ENCODE measurements around the gene ZDHHC9. TPM values are rescaled to one million over a fixed set of nuclear protein-coding genes. Genes with fewer than 3 reads are reported as not detected.

Gene ZDHHC9
- total RNA-seq, 1 experiment from 2014 or later: 30.5 TPM

DNA sequence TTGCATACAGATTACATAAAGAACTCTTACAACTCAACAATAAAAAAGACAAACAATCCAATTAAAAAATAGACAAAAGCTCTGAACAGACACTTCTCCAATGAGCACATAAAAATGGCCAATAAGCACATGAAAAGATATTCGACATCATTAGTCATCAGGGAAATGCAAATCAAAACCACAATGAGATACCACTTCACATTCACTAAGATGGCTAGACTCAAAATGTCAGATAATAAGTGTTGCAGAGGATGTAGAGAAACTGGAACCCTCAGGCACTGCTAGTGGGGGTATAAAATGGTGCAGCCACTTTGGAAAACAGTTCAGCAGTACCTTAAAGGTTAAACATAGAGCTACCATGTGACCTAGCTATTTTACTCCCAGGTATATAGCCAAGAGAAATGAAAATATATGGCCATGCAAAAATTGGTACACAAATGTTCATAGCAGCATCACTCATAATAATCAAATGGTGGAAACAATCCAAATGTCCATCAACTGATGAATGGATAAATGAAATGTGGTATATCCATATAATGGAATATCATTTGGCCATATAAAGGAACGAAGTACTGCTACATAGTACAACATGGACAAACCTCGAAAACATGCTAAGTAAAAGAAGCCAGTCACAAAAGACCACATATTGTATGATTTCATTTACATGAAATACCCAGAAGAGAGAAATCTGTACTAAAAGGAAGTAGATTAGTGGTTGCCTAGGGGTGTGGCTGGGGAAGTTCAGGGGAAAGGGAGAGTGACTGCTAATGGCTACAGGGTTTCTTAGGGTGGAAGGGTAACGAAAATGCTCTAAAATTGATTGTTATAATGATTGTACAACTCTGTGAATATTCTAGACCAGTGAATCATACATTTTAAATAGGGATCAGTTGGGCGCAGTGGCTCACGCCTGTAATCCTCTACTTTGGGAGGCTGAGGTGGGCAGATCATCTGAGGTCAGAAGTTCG, 34.6 kb downstream of the ZDHHC9 start:
- no peaks in the 10 kb centered on the region for H3K9me3 ChIP-seq (ENCODE audit: low read length)
- H3K4me2 ChIP-seq (ENCODE audit: low read length): no peak overlapping the region
- no peak for DNase-seq
- BruUV-seq (replicated peaks): no TSS peak
- no peak overlapping the region for H3K4me3 ChIP-seq (ENCODE audit: low read length)
- CTCF ChIA-PET: interaction anchor here (0.6 kb wide), 1 partner anchor 172 kb away, joined by 3 read pairs; no protein-coding TSS in a partner anchor
- no peaks in the 10 kb centered on the region for H3K9me2 ChIP-seq (replicated peaks; ENCODE audit: low read length)
- H3K4me1 ChIP-seq (ENCODE audit: insufficient read depth, low read length): no peaks in the 10 kb centered on the region
- no peak overlapping the region for H3K27ac ChIP-seq (ENCODE audit: low read length)
- no peak overlapping the region for H2AFZ ChIP-seq (ENCODE audit: low read length)
- H3K36me3 ChIP-seq (ENCODE audit: low read depth, low read length): peaks cover 6% of the 10 kb centered on the region; the same call in 1 of the 2 replicates
- POLR2A ChIA-PET (ENCODE audit: unreplicated experiment): no interaction called here
- no peaks in the 10 kb centered on the region for H4K20me1 ChIP-seq (ENCODE audit: low read length)
- no peaks in the 10 kb centered on the region for H3F3A ChIP-seq (ENCODE audit: low read length, unreplicated experiment)
- no peak for ATAC-seq
- TF ChIP-seq EZH2phosphoT487 (IDR thresholded peaks at IDR 0.05; ENCODE audit: borderline replicate concordance, low read length): no peak
- TF ChIP-seq, protein P1, sequence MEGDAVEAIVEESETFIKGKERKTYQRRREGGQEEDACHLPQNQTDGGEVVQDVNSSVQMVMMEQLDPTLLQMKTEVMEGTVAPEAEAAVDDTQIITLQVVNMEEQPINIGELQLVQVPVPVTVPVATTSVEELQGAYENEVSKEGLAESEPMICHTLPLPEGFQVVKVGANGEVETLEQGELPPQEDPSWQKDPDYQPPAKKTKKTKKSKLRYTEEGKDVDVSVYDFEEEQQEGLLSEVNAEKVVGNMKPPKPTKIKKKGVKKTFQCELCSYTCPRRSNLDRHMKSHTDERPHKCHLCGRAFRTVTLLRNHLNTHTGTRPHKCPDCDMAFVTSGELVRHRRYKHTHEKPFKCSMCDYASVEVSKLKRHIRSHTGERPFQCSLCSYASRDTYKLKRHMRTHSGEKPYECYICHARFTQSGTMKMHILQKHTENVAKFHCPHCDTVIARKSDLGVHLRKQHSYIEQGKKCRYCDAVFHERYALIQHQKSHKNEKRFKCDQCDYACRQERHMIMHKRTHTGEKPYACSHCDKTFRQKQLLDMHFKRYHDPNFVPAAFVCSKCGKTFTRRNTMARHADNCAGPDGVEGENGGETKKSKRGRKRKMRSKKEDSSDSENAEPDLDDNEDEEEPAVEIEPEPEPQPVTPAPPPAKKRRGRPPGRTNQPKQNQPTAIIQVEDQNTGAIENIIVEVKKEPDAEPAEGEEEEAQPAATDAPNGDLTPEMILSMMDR (conservative IDR thresholded peaks at IDR 0.05; ENCODE audit: low read depth, low read length): no peak
- TF ChIP-seq EZH2 (IDR thresholded peaks at IDR 0.05; ENCODE audit: low read length, unreplicated experiment): no peak
- H3K9ac ChIP-seq (ENCODE audit: low read length): no peak overlapping the region
- no peaks in the 10 kb centered on the region for H3K79me2 ChIP-seq (ENCODE audit: low read length)
- intact Hi-C loops (cut with micrococcal nuclease): no loop called here
- no peaks in the 10 kb centered on the region for H3K27me3 ChIP-seq (ENCODE audit: low read length)

DNA sequence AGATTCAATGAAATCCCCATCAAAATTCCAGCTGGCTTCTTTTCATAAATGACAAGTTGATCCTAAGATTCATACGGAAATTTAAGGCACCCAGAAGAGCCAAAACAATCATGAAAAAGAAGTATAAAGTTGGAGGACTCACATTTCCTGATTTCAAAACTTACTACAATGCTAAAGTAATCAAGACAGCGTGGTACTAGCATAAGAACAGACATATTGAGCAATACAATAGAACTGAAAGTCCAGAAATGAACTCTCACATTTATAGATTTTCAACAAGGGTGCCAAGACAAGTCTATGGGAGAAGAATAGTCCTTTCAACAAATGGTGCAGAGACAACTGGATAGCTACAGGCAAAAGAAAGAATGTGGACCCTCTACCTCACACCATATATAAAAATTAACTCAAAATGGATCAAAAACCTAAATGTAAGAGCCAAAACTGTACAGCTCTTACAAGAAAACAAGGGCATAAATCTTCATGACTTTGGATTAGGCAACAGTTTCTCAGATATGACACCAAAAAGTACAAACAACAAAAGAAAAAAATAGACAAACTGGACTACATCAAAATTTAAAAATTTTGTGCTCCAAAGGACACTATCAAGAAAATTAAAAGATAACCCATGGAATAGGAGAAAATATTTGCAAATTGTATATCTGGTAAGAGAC, 35.4 kb downstream of the ZDHHC9 start:
- Histone ChIP-seq H3K27me3 (ENCODE audit: low read length) (no peaks in the 10 kb centered on the region), H3K4me2 (ENCODE audit: low read length) (no peak overlapping the region), H3K9ac (ENCODE audit: low read length) (no peak overlapping the region), H2AFZ (ENCODE audit: low read length) (no peak overlapping the region), H3F3A (ENCODE audit: low read length, unreplicated experiment) (no peaks in the 10 kb centered on the region), H3K27ac (ENCODE audit: low read length) (no peak overlapping the region), H3K4me1 (ENCODE audit: insufficient read depth, low read length) (no peaks in the 10 kb centered on the region), H3K4me3 (ENCODE audit: low read length) (no peak overlapping the region), H3K9me3 (ENCODE audit: low read length) (no peaks in the 10 kb centered on the region), H3K9me2 (replicated peaks; ENCODE audit: low read length) (no peaks in the 10 kb centered on the region), H4K20me1 (ENCODE audit: low read length) (no peaks in the 10 kb centered on the region), H3K79me2 (ENCODE audit: low read length) (no peaks in the 10 kb centered on the region), H3K36me3 (ENCODE audit: low read depth, low read length) (peaks cover 6% of the 10 kb centered on the region; the same call in 1 of the 2 replicates)
- CTCF ChIA-PET: interaction anchor here (0.6 kb wide), 1 partner anchor 173 kb away, joined by 3 read pairs; no protein-coding TSS in a partner anchor
- DNase-seq (no peak), ATAC-seq (no peak)
- POLR2A ChIA-PET (ENCODE audit: unreplicated experiment): no interaction called here
- intact Hi-C loops (cut with micrococcal nuclease): no loop called here
- no TSS peak for BruUV-seq (replicated peaks)
- TF ChIP-seq, protein P1 (conservative IDR thresholded peaks at IDR 0.05; ENCODE audit: low read depth, low read length): no peak
- TF ChIP-seq EZH2 (IDR thresholded peaks at IDR 0.05; ENCODE audit: low read length, unreplicated experiment): no peak

Data from PC-3 (cell line).